Smooth muscle cell of the pulmonary artery (primary cell): ENCODE measurements around the gene GAGE12C. TPM values are rescaled to one million over a fixed set of nuclear protein-coding genes. Genes with fewer than 3 reads are reported as not detected.

Source experiments
- total RNA-seq: library from RNA; depleted of rRNA; stranded (reverse); fragments of >200 nt; gene quantifications from 2 replicates; pipeline ENCODE4 v1.2.3, GENCODE V29; 2014

GAGE12C gene, protein sequence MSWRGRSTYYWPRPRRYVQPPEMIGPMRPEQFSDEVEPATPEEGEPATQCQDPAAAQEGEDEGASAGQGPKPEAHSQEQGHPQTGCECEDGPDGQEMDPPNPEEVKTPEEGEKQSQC
- not detected in 2 replicates for total RNA-seq

DNA sequence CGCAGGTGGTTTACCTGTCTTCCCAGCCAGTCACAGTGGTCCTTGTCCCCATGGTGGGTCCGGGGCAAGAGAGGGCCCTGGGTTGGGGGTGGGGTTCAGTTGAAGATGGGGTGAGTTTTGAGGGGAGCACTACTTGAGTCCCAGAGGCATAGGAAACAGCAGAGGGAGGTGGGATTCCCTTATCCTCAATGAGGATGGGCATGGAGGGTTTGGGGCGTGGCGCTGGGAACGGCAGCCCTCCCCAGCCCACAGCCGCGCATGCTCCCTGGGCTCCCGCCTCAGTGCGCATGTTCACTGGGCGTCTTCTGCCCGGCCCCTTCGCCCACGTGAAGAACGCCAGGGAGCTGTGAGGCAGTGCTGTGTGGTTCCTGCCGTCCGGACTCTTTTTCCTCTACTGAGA lies at the start of gene GAGE12C:
TSS of gene GAGE12C (plus strand) at position 301 of the 400 bp plus-strand sequence. CDS start 1,155 bp downstream, outside the sequence.

DNA sequence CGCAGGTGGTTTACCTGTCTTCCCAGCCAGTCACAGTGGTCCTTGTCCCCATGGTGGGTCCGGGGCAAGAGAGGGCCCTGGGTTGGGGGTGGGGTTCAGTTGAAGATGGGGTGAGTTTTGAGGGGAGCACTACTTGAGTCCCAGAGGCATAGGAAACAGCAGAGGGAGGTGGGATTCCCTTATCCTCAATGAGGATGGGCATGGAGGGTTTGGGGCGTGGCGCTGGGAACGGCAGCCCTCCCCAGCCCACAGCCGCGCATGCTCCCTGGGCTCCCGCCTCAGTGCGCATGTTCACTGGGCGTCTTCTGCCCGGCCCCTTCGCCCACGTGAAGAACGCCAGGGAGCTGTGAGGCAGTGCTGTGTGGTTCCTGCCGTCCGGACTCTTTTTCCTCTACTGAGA lies 9.5 kb downstream of the GAGE12C start, which contains the start of gene GAGE12D:
TSS of gene GAGE12D (plus strand) at position 301 of the 400 bp plus-strand sequence. CDS start 1,155 bp downstream, outside the sequence.

DNA sequence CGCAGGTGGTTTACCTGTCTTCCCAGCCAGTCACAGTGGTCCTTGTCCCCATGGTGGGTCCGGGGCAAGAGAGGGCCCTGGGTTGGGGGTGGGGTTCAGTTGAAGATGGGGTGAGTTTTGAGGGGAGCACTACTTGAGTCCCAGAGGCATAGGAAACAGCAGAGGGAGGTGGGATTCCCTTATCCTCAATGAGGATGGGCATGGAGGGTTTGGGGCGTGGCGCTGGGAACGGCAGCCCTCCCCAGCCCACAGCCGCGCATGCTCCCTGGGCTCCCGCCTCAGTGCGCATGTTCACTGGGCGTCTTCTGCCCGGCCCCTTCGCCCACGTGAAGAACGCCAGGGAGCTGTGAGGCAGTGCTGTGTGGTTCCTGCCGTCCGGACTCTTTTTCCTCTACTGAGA lies 19.0 kb downstream of the GAGE12C start, which contains the start of gene GAGE12E:
TSS of gene GAGE12E (plus strand) at position 301 of the 400 bp plus-strand sequence. CDS start 1,155 bp downstream, outside the sequence.

DNA sequence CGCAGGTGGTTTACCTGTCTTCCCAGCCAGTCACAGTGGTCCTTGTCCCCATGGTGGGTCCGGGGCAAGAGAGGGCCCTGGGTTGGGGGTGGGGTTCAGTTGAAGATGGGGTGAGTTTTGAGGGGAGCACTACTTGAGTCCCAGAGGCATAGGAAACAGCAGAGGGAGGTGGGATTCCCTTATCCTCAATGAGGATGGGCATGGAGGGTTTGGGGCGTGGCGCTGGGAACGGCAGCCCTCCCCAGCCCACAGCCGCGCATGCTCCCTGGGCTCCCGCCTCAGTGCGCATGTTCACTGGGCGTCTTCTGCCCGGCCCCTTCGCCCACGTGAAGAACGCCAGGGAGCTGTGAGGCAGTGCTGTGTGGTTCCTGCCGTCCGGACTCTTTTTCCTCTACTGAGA lies 28.6 kb downstream of the GAGE12C start, which contains the start of gene GAGE12F:
TSS of gene GAGE12F (plus strand) at position 301 of the 400 bp plus-strand sequence. CDS start 1,155 bp downstream, outside the sequence.

DNA sequence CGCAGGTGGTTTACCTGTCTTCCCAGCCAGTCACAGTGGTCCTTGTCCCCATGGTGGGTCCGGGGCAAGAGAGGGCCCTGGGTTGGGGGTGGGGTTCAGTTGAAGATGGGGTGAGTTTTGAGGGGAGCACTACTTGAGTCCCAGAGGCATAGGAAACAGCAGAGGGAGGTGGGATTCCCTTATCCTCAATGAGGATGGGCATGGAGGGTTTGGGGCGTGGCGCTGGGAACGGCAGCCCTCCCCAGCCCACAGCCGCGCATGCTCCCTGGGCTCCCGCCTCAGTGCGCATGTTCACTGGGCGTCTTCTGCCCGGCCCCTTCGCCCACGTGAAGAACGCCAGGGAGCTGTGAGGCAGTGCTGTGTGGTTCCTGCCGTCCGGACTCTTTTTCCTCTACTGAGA lies 38.1 kb downstream of the GAGE12C start, which contains the start of gene GAGE12G:
TSS of gene GAGE12G (plus strand) at position 301 of the 400 bp plus-strand sequence. CDS start 1,155 bp downstream, outside the sequence.

DNA sequence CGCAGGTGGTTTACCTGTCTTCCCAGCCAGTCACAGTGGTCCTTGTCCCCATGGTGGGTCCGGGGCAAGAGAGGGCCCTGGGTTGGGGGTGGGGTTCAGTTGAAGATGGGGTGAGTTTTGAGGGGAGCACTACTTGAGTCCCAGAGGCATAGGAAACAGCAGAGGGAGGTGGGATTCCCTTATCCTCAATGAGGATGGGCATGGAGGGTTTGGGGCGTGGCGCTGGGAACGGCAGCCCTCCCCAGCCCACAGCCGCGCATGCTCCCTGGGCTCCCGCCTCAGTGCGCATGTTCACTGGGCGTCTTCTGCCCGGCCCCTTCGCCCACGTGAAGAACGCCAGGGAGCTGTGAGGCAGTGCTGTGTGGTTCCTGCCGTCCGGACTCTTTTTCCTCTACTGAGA lies 47.7 kb downstream of the GAGE12C start, which contains the start of gene GAGE12H:
TSS of gene GAGE12H (plus strand) at position 301 of the 400 bp plus-strand sequence. CDS start 1,155 bp downstream, outside the sequence.

Other genes starting within 250 kb of the GAGE12C start
- gene GAGE10, start 228.5 kb upstream of the GAGE12C start, total RNA-seq: not detected in 2 replicates
- gene GAGE12J, start 210.1 kb upstream of the GAGE12C start, total RNA-seq: not detected in 2 replicates
- gene GAGE13, start 200.6 kb upstream of the GAGE12C start, total RNA-seq: not detected in 2 replicates
- not detected in 2 replicates for gene GAGE12D, start 9.6 kb downstream of the GAGE12C start, total RNA-seq
- not detected in 2 replicates for gene GAGE12E, start 19.1 kb downstream of the GAGE12C start, total RNA-seq
- not detected in 2 replicates for gene GAGE12F, start 28.7 kb downstream of the GAGE12C start, total RNA-seq
- gene GAGE12G, start 38.2 kb downstream of the GAGE12C start, total RNA-seq: not detected in 2 replicates
- not detected in 2 replicates for gene GAGE12H, start 47.8 kb downstream of the GAGE12C start, total RNA-seq
- not detected in 2 replicates for gene GAGE2A, start 57.3 kb downstream of the GAGE12C start, total RNA-seq
- gene GAGE1, start 66.8 kb downstream of the GAGE12C start, total RNA-seq: not detected in 2 replicates
- not detected in 2 replicates for gene PAGE1, start 163.8 kb downstream of the GAGE12C start, total RNA-seq